Natural killer cell (primary cell): ENCODE results near the gene CAMSAP2. TPM values are rescaled to one million over a fixed set of nuclear protein-coding genes. Genes with fewer than 3 reads are reported as not detected.
A peak's percentile ranks its signal among the peaks of the same experiment; 100 is the strongest.

ENCODE experiments used
- ATAC-seq, 3 donors: fragments of 150-1000 bp in 2 of 3; fragments of 200-7000 bp in 1 of 3; cut with Tn5 transposase; 1 replicate in 1 of 3; 2 replicates in 2 of 3; pipeline ENCODE4 v1.10.0; 2021; ENCODE audit warnings: mild to moderate bottlenecking in 2 of 3, moderate library complexity in 2 of 3
- DNase-seq, 2 donors: peaks; one replicate each; pipeline versions ENCODE4 v3.0.0 to v3.0.0-alpha.2; 2013 to 2021; ENCODE audit warnings: mixed read lengths in 1 of 2
- H3K27ac ChIP-seq: one replicate; pipeline ENCODE4 v1.5.1; 2013; ENCODE audit warnings: mild to moderate bottlenecking, low read length
- H3K27me3 ChIP-seq: one replicate; pipeline ENCODE4 v1.6.1; 2013; ENCODE audit warnings: low read length; ENCODE audit not compliant: control insufficient read depth, insufficient read depth
- H3K36me3 ChIP-seq: one replicate; pipeline ENCODE4 v1.6.1; 2013; ENCODE audit warnings: low read length; ENCODE audit not compliant: control insufficient read depth, insufficient read depth
- H3K4me1 ChIP-seq: one replicate; pipeline ENCODE4 v1.6.1; 2013; ENCODE audit warnings: low read length; ENCODE audit not compliant: control insufficient read depth, insufficient read depth
- H3K4me3 ChIP-seq: one replicate; pipeline ENCODE4 v1.5.1; 2013; ENCODE audit warnings: low read length
- H3K9me3 ChIP-seq: one replicate; pipeline ENCODE4 v1.6.1; 2013; ENCODE audit warnings: low read length; ENCODE audit not compliant: control insufficient read depth, insufficient read depth
- H3K27ac Mint-ChIP-seq, 2 donors: one replicate each; pipeline ENCODE4 v1.8.0; 2022; ENCODE audit warnings: mild to moderate bottlenecking in 2 of 2, mixed read lengths in 2 of 2, moderate library complexity in 1 of 2
- H3K27me3 Mint-ChIP-seq, 2 donors: one replicate each; pipeline ENCODE4 v1.8.0; 2022; ENCODE audit warnings: low read depth in 2 of 2, mixed read lengths in 2 of 2
- H3K36me3 Mint-ChIP-seq: one replicate; pipeline ENCODE4 v1.8.0; 2022; ENCODE audit warnings: mixed read lengths
- H3K4me1 Mint-ChIP-seq, 2 donors: one replicate each; pipeline ENCODE4 v1.8.0; 2022; ENCODE audit warnings: mixed read lengths in 2 of 2
- H3K4me3 Mint-ChIP-seq: one replicate; pipeline ENCODE4 v1.8.0; 2022; ENCODE audit warnings: mild to moderate bottlenecking, moderate library complexity, mixed read lengths
- H3K9me3 Mint-ChIP-seq, 2 donors: one replicate each; pipeline ENCODE4 v1.8.0; 2022; ENCODE audit warnings: mixed read lengths in 2 of 2
- WGBS: methylation state at CpG from one replicate; pipeline ENCODE4 v1.1.7; 2013; ENCODE audit warnings: missing lambda C conversion rate; ENCODE audit not compliant: insufficient coverage; 5-methylcytosine and 5-hydroxymethylcytosine counted together
- intact Hi-C: fragments of 100-400 bp; cut with micrococcal nuclease; formaldehyde crosslinking; loops from one replicate; pipeline ENCODE4 v1.14.2; 2022
- total RNA-seq, 4 donors: library from RNA; stranded (reverse); fragments of 120-200 nt in 1 of 4; gene quantifications; one replicate each; pipeline versions ENCODE4 v1.2.3 to v1.2.4, GENCODE V29; 2013 to 2022
- TF ChIP-seq, protein P1 (sequence below): fragments of 200-600 bp; IDR thresholded peaks from one replicate; pipeline ENCODE4 v1.8.0; 2022; ENCODE audit warnings: antibody characterized with exemption

Gene CAMSAP2
- total RNA-seq, 3 donors from 2014 or later (not counting 1 experiment from before 2014, with no cell fraction given): 0.25 to 0.89 (median 0.50) TPM

DNA sequence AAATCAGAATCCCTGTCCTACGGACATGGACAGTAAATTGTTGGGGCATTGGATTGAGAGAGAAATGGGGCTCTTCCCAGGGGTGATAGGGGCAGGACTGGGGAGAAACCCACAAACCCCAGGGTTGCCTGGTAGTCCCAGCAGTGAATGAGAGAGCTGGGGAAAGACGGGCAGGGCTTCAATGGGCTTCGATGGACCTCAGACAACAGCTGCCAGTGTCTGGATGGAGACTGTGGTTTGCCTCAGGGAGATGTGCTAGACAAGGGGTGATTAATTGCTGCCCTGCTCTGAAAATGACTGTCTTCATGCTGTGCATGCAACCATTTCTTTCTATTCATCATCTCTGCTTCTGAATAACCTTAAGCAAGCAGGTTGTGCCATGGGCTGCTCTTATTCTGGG is 141.5 kb downstream of the CAMSAP2 start:
- Histone ChIP-seq H3K9me3 (no peaks in the 10 kb centered on the region), H3K36me3 (no peaks in the 10 kb centered on the region), H3K4me3 (no peak overlapping the region), H3K27me3 (no peaks in the 10 kb centered on the region), H3K27ac (no peak overlapping the region), H3K4me1 (peaks cover 29% of the 10 kb centered on the region)
- Mint-ChIP-seq H3K27me3 (peaks cover 0 to 9% of the 10 kb centered on the region in 2 donors), H3K4me1 (peaks cover 35 to 38% of the 10 kb centered on the region in 2 donors), H3K4me3 (no peak overlapping the region), H3K27ac (peak overlapping the region in 1 of 2 donors; percentile 18), H3K36me3 (no peaks in the 10 kb centered on the region), H3K9me3 (no peaks in the 10 kb centered on the region)
- intact Hi-C loops: loop anchor here (10.0 kb wide), 1 partner anchor 725 kb away; no protein-coding TSS in a partner anchor
- no peak for DNase-seq
- TF ChIP-seq, protein P1, sequence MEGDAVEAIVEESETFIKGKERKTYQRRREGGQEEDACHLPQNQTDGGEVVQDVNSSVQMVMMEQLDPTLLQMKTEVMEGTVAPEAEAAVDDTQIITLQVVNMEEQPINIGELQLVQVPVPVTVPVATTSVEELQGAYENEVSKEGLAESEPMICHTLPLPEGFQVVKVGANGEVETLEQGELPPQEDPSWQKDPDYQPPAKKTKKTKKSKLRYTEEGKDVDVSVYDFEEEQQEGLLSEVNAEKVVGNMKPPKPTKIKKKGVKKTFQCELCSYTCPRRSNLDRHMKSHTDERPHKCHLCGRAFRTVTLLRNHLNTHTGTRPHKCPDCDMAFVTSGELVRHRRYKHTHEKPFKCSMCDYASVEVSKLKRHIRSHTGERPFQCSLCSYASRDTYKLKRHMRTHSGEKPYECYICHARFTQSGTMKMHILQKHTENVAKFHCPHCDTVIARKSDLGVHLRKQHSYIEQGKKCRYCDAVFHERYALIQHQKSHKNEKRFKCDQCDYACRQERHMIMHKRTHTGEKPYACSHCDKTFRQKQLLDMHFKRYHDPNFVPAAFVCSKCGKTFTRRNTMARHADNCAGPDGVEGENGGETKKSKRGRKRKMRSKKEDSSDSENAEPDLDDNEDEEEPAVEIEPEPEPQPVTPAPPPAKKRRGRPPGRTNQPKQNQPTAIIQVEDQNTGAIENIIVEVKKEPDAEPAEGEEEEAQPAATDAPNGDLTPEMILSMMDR: no peak
- 13% methylated on average over 3 of the region's 3 CpGs for WGBS
- peak; percentile 11 to 61 (median 44) for ATAC-seq

DNA sequence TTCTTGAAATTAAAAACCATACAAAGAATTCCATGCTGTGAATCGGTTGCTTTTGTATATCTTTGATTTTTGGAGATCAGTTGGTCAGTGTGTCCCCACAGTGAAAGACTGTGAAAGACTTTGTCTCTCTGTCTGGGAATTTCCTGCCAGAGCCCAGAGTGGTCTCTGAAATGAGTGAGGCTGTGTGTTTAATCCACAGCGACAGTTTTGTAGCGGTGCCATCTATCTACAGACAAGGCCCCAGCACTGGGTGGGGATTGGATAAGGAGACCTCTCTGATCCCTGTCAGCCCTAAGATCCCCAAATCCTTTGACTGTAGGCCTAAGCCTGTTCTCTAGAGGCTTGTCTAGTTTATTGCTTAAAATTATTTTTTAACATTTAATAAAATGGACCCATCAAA is 144.4 kb downstream of the CAMSAP2 start:
- Mint-ChIP-seq H3K36me3 (no peaks in the 10 kb centered on the region), H3K9me3 (no peaks in the 10 kb centered on the region), H3K4me1 (peaks cover 52 to 55% of the 10 kb centered on the region in 2 donors), H3K27ac (peak overlapping the region; percentile 92 to 93), H3K4me3 (no peak overlapping the region), H3K27me3 (no peaks in the 10 kb centered on the region)
- WGBS: 82% methylated on average over 3 of the region's 3 CpGs
- intact Hi-C loops: loop anchor here (10.0 kb wide), 1 partner anchor 728 kb away; no protein-coding TSS in a partner anchor
- H3K9me3 ChIP-seq: no peaks in the 10 kb centered on the region
- H3K4me3 ChIP-seq: no peak overlapping the region
- TF ChIP-seq, protein P1: no peak
- DNase-seq: no peak
- H3K27ac ChIP-seq: no peak overlapping the region
- peaks cover 44% of the 10 kb centered on the region for H3K4me1 ChIP-seq
- no peaks in the 10 kb centered on the region for H3K27me3 ChIP-seq
- ATAC-seq: no peak
- no peaks in the 10 kb centered on the region for H3K36me3 ChIP-seq

DNA sequence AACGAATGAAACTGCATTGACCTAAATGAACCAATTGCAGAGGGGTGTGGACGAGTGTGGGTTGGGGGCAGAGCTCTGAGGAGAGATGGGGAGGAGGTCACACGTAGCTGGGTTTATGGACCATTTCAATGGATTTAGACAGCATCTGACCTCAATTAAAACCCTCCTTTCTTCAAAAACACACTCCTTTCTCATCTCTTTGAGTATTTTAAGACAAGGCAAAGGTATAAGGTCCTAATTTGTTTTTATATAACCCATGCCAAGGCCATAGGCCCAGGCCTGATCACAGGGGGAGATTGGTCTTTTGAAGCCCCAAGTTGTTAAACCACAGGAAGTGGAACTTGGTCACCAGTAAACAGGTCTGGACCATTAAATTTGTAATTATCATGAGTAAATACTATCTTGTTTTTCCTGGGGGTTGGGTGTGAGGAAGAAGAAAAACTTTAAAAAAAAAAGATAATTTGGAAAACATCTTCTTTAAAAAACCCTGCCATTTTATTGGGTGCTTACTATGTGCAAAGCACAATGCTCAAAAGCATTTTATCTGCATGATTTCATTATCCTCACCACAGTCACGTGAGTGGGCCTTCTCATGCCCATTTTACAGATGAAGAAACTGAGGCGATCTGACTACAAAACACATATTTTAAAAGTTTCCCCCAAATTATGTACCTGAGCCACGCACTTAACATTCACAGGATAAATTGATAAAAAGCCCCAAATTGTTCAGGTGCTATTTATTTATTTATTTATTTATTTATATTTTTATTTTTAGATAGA is 147.1 kb downstream of the CAMSAP2 start:
- ATAC-seq (peak in 1 of 3 donors; percentile 20), DNase-seq (no peak)
- Mint-ChIP-seq H3K4me3 (peak overlapping the region; percentile 73), H3K27ac (peak overlapping the region; percentile 92 to 93), H3K27me3 (no peaks in the 10 kb centered on the region), H3K36me3 (no peaks in the 10 kb centered on the region), H3K4me1 (peaks cover 69 to 77% of the 10 kb centered on the region in 2 donors), H3K9me3 (no peaks in the 10 kb centered on the region)
- Histone ChIP-seq H3K4me1 (peaks cover 64% of the 10 kb centered on the region), H3K27ac (peak overlapping the region; percentile 63), H3K27me3 (no peaks in the 10 kb centered on the region), H3K36me3 (no peaks in the 10 kb centered on the region), H3K9me3 (no peaks in the 10 kb centered on the region), H3K4me3 (no peak overlapping the region)
- WGBS: 49% methylated on average over 3 of the region's 6 CpGs
- TF ChIP-seq, protein P1: no peak
- intact Hi-C loops: loop anchor here (5.0 to 10.0 kb wide), 2 partner anchors 136 to 731 kb away; partner anchors contain the start of gene KIF21B
